Measurements from ENCODE around the gene SPC24.
"Not testable (repeated sequence)": the region's sequence is repeated elsewhere in the genome, so short reads cannot be mapped to it uniquely, and the experiment has no call there.

SPC24 gene

DNA sequence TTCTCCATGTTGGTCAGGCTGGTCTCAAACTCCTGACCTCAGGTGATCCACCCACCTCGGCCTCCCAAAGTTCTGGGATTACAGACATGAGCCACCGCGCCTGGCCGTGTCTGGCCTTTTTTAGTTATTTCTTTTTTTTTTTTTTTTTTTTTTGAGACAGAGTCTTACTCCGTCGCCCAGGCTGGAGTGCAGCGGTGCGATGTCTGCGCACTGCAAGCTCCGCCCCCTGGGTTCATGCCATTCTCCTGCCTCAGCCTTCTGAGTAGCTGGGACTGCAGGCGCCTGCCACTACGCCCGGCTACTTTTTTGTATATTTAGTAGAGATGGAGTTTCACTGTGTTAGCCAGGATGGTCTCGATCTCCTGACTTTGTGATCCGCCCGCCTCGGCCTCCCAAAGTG lies 33.6 kb downstream of the SPC24 start:
- not testable (repeated sequence) for DNase-seq

DNA sequence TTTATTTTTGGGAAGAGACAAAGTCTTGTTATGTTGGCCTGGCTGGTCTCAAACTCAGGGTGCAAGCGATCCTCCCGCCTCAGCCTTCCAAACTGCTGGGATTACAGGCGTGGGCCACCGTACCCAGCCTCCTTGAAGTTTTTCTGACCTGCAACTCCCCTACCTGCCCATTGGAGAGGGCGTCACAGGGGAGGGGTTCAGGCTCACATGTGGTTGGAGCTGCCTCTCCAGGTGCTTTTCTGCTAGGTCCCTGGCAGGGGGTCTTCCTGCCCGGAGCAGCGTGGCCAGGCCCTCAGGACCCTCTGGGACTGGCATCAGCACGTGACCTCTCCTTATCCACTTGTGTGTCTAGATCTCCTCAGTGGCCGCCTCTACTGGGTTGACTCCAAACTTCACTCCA lies 39.1 kb downstream of the SPC24 start:
- DNase-seq, result no peak

DNA sequence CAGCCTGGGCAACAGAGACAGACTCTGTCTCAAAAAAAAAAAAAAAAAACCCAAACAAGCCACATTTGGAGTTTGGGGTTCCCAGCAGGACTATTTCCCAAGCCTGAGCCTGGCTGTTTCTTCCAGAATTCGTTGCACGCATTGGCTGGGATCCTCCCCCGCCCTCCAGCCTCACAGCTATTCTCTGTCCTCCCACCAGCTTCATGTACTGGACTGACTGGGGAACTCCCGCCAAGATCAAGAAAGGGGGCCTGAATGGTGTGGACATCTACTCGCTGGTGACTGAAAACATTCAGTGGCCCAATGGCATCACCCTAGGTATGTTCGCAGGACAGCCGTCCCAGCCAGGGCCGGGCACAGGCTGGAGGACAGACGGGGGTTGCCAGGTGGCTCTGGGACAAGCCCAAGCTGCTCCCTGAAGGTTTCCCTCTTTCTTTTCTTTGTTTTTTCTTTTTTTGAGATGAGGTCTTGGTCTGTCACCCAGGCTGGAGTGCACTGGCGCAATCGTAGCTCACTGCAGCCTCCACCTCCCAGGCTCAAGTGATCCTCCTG lies 39.6 kb downstream of the SPC24 start:
- no peak for DNase-seq

DNA sequence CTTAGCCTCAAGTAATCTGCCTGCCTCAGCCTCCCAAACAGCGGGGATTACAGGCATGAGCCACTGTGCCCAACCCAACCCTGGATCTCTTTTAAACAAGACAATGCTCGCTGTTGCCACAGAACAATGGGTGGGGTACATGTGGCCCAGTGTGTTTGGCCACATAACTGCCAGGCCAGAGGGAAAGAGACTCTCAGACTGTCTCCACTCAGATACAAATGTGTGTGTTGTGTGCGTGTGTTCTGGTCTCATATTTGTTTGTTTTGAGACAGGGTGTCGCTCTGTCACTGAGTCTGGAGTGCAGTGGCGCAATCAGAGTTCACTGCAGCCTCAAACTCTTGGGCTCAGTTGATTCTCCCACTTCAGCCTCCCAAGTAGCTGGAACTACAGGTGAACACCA lies 40.5 kb downstream of the SPC24 start:
- no peak for DNase-seq

DNA sequence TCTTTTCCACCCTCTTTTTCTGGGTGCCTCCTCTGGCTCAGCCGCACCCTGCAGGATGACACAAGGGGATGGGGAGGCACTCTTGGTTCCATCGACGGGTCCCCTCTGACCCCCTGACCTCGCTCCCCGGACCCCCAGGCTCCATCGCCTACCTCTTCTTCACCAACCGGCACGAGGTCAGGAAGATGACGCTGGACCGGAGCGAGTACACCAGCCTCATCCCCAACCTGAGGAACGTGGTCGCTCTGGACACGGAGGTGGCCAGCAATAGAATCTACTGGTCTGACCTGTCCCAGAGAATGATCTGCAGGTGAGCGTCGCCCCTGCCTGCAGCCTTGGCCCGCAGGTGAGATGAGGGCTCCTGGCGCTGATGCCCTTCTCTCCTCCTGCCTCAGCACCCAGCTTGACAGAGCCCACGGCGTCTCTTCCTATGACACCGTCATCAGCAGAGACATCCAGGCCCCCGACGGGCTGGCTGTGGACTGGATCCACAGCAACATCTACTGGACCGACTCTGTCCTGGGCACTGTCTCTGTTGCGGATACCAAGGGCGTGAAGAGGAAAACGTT lies 42.4 kb downstream of the SPC24 start:
- DNase-seq, result no peak

DNA sequence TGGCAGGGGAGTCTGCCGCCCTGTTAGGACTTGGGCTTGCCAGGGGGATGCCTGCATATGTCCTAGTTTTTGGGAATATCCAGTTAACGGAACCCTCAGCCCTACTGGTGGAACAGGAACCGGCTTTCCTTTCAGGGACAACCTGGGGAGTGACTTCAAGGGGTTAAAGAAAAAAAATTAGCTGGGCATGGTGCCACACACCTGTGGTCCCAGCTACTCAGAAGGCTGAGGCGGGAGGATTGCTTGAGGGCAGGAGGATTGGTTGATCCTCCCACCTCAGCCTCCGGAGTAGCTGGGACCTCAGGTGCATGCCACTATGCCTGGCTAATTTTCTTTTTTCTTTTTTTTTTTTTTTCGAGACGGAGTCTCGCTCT lies 43.8 kb downstream of the SPC24 start:
- no peak for DNase-seq

DNA sequence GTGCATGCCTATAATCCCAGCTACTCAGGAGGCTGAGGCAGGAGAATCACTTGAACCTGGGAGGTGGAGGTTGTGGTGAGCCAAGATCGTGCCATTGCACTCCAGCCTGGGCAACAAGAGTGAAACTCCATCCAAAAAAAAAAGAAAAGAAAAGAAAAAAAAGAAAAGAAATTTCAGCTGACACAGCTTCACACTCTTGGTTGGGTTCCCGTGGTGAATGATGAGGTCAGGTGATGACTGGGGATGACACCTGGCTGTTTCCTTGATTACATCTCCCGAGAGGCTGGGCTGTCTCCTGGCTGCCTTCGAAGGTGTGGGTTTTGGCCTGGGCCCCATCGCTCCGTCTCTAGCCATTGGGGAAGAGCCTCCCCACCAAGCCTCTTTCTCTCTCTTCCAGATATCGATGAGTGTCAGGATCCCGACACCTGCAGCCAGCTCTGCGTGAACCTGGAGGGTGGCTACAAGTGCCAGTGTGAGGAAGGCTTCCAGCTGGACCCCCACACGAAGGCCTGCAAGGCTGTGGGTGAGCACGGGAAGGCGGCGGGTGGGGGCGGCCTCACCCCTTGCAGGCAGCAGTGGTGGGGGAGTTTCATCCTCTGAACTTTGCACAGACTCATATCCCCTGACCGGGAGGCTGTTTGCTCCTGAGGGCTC lies 44.3 kb downstream of the SPC24 start:
- DNase-seq, result no peak

DNA sequence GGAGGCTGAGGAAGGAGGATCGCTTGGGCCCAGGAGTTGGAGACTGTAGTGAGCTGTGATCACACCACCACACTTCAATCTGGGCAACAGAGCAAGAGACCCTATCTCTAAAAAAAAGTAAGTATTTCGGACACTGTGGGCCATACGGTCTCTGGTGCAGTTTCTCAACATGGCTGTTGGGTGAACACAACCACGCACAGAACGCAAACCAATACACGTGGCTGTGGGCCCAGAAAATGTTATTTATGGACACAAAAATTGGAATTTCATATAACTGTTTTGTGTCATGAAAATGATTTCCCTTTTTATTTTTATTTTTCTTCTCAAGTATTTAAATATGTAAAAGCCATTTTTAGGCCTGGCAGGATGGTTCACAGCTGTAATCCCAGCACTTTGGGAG lies 46.8 kb downstream of the SPC24 start:
- no peak for DNase-seq

DNA sequence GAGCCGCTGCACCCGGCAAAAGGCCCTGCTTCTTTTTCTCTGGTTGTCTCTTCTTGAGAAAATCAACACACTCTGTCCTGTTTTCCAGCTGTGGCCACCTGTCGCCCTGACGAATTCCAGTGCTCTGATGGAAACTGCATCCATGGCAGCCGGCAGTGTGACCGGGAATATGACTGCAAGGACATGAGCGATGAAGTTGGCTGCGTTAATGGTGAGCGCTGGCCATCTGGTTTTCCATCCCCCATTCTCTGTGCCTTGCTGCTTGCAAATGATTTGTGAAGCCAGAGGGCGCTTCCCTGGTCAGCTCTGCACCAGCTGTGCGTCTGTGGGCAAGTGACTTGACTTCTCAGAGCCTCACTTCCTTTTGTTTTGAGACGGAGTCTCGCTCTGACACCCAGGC lies 49.1 kb downstream of the SPC24 start:
- no peak for DNase-seq

DNA sequence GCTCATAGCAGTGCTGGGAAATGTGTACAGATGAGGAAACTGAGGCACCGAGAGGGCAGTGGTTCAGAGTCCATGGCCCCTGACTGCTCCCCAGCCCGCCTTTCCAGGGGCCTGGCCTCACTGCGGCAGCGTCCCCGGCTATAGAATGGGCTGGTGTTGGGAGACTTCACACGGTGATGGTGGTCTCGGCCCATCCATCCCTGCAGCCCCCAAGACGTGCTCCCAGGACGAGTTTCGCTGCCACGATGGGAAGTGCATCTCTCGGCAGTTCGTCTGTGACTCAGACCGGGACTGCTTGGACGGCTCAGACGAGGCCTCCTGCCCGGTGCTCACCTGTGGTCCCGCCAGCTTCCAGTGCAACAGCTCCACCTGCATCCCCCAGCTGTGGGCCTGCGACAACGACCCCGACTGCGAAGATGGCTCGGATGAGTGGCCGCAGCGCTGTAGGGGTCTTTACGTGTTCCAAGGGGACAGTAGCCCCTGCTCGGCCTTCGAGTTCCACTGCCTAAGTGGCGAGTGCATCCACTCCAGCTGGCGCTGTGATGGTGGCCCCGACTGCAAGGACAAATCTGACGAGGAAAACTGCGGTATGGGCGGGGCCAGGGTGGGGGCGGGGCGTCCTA lies 50.5 kb downstream of the SPC24 start:
- DNase-seq, result no peak

DNA sequence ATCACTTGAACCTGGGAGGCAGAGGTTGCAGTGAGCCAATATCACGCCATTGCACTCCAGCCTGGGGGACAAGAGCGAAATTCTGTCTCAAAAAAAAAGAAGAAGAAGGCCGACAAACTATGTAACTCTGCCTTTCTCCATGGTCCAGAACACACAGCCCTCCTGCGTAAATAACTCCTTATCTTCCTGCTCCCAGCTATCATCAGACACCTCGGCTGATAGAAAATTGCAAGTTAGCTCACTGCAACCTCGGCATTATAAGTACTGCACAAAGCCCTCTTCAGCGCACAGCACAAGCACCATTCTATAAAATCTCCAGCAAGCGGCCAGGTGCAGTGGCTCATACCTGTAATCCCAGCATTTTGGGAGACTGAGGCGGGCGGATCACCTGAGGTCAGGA lies 51.9 kb downstream of the SPC24 start:
- not testable (repeated sequence) for DNase-seq

DNA sequence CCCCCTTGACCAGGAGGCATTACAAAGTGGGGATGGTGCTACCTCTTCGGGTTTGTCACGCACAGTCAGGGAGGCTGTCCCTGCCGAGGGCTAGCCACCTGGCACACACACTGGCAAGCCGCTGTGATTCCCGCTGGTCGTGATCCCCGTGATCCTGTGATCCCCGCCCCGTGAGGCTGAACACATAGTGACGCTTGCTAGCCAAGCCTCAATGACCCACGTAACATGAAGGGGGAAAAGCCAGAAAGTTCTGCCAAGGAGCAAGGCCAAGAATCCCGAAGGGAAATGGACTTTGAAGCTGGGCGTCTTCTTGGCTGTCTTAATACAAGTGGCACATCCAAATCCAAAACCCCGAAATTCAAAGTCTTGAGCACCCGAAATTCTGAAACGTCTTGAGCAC lies 52.6 kb downstream of the SPC24 start:
- no peak for DNase-seq

DNA sequence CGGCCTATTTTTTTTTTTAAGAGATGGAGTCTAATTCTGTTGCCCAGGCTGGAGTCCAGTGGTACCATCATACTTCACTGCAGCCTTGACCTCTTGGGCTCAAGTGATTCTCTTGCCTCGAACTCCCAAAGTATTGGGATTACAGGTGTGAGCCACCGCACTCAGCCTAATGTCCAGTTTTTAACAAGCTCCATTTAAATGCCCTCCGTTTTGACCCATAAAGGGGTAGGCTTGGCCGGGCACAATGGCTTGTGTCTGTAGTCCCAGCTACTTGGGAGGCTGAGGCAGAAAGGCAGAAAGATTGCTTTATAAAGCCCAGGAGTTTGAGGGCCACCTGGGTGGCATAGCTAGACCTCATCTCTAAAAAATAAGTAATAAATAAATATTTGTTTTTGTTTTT lies 54.5 kb downstream of the SPC24 start:
- DNase-seq, result no peak

DNA sequence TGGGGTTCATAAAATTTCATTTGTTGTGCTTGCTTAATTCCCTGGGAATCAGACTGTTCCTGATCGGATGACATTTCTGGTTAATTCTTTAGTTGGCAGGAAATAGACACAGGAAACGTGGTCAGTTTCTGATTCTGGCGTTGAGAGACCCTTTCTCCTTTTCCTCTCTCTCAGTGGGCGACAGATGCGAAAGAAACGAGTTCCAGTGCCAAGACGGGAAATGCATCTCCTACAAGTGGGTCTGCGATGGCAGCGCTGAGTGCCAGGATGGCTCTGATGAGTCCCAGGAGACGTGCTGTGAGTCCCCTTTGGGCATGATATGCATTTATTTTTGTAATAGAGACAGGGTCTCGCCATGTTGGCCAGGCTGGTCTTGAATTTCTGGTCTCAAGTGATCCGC lies 55.5 kb downstream of the SPC24 start:
- DNase-seq, result no peak

DNA sequence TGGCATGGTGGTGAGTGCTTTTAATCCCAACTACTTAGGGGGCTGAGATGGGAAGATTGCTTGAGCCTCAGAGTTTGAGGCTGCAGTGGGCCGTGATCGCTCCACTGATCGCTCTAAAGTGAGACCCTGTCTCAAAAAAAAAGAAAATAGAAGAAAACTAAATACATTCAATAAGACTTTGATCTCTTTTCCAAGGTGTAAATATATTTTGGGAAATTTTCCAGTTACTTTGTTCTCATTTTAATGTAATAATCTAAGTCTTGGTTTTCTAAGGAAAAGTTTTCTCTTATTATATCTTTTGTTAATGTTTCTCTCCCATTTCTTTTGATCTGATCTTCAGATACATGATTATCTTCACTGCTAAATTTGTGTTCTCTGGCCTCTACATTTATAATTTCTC lies 56.7 kb downstream of the SPC24 start:
- no peak for DNase-seq

DNA sequence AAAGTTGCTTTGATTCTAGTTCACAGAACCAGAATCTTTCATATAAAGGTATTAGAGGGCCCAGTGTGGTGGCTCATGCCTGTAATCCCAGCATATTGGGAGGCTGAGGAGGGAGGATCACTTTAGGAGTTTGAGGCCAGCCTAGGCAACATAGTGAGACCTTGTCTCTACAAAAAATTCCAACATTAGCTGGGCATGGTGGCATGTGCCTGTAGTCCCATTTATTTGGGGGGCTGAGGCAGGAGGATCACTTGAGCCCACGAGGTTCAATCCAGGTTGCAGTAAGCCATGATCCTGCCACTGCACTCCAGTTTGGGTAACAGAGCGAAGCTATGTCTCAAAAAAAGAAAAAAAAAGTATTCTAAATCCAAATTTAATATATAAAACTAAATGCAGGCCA lies 57.3 kb downstream of the SPC24 start:
- DNase-seq, result no peak

DNA sequence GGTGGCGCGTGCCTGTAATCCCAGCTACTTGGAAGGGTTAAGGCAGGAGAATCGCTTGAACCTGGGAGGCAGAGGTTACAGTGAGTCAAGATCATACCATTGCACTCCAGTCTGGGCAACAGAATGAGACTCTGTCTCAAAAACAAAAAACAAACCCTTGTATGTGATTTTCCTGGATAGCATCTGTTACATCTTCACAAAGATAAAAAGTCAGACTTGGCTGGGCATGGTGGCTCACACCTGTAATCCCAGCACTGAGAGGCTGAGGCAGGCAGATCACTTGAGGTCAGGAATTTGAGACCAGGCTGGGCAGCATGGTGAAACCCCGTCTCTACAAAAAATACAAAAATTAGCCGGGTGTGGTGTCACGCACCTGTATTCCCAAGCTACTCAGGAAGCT lies 58.2 kb downstream of the SPC24 start:
- not testable (repeated sequence) for DNase-seq

DNA sequence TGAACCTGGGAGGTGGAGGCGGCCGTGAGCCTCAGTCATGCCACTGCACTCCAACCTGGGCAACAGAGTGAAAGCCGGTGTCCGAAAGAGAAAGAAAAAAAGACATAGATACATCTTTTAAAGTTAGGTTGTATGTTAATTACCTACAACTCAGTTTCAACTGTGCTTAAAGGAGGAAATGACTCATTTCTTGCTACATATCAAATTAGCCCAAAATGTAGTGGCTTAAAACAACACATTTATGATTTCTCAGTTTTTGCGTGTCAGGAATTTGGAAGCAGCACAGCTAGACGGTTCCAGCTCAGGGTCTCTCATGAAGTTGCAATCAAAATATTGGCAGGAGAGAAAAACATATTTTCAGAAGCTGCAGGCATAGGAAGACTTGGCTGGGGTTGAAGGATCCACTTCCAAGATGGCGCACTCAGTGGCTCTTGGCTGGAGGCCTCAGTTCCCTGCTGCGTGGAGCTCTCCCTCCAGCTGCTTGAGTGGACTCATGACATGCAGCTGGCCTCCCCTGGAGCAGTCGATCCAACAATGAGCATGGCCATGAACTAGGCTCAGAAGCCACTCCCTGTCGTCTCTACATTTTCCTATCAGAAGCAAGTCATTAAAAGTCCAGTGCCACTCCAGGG lies 59.3 kb downstream of the SPC24 start:
- no peak for DNase-seq

All from NCI-H524 treated with DMSO at 0.1 percent for 48 hours (cell line).